HCT116 (cell line): Measurements from ENCODE around the gene CPN2. TPM values are rescaled to one million over a fixed set of nuclear protein-coding genes. Genes with fewer than 3 reads are reported as not detected.

Experiments
- ATAC-seq: fragments of 200-7000 bp; cut with Tn5 transposase; 2 replicates; pipeline ENCODE4 v1.9.1; 2020; ENCODE audit warnings: mild to moderate bottlenecking, moderate library complexity
- BruUV-seq: library from RNA; stranded (reverse); fragments of 400-500 nt; replicated peaks from 2 replicates; lab custom pipeline; 2021; lab: Mats Ljungman, UMichigan
- CTCF ChIA-PET: fragments of 300-600 bp; sonication (Branson Sonifier 250); formaldehyde crosslinking; loops from one replicate; lab custom pipeline; 2021; ENCODE audit warnings: antibody characterized with exemption; lab: Charles Lee
- POLR2A ChIA-PET: fragments of 300-600, 350-600 bp; sonication (Branson Sonifier 250); formaldehyde crosslinking; loops from one replicate; lab custom pipeline; 2021; ENCODE audit warnings: antibody characterized with exemption; lab: Charles Lee
- RAD21 ChIA-PET, 2 experiments: fragments of 300-600 bp; sonication (Branson Sonifier 250); formaldehyde crosslinking; loops; one replicate each; lab custom pipeline; 2023; ENCODE audit warnings: low total read pairs in 2 of 2; ENCODE audit not compliant: uncharacterized antibody in 2 of 2, unreplicated experiment in 2 of 2, low non-redundant PET in 1 of 2; lab: Charles Lee
- DNase-seq: peaks from one replicate; pipeline ENCODE4 v3.0.0-alpha.2; 2010; ENCODE audit warnings: low read depth, low spot score
- H2AFZ ChIP-seq: fragments of 200-600 bp; shearing (Covaris generic), sonication (generic); 2 replicates; pipeline ENCODE4 v1.6.1; 2017; ENCODE audit warnings: low read depth, mixed run types, mixed read lengths, antibody characterized with exemption, low read length; ENCODE audit not compliant: poor library complexity, severe bottlenecking
- H3K27ac ChIP-seq: 2 replicates; pipeline ENCODE4 v1.5.1; 2012; ENCODE audit warnings: low read depth, low read length
- H3K27me3 ChIP-seq: fragments of 200-600 bp; sonication (generic); 2 replicates; pipeline ENCODE4 v1.6.1; 2016; ENCODE audit warnings: mixed run types, low read length, mixed read lengths; ENCODE audit not compliant: insufficient read depth
- H3K36me3 ChIP-seq, 2 experiments: fragments of 200-500 bp in 1 of 2; fragments of 200-600 bp in 1 of 2; sonication (Bioruptor generic) in 1 of 2; sonication (generic) in 1 of 2; 2 replicates each; pipeline versions ENCODE4 v1.5.1 to v1.6.1; 2014 to 2016; ENCODE audit warnings: low read length in 2 of 2, inconsistent platforms in 1 of 2, mixed read lengths in 1 of 2, mixed run types in 1 of 2; ENCODE audit not compliant: insufficient read depth in 2 of 2, control insufficient read depth in 1 of 2
- H3K4me1 ChIP-seq, 2 experiments: fragments of 200-600 bp in 1 of 2; sonication (generic) in 1 of 2; 2 replicates each; pipeline versions ENCODE4 v1.5.1 to v1.6.1; 2012 to 2017; ENCODE audit warnings: low read length in 2 of 2, inconsistent platforms in 1 of 2, mild to moderate bottlenecking in 1 of 2, mixed read lengths in 1 of 2, mixed run types in 1 of 2, moderate library complexity in 1 of 2; ENCODE audit not compliant: insufficient read depth in 2 of 2, control insufficient read depth in 1 of 2
- H3K4me2 ChIP-seq: fragments of 200-600 bp; sonication (generic); 2 replicates; pipeline ENCODE4 v1.6.1; 2017; ENCODE audit warnings: mixed run types, low read length, mixed read lengths
- H3K4me3 ChIP-seq, 2 experiments: fragments of 200-600 bp in 1 of 2; sonication (generic) in 1 of 2; replicated peaks in 1 of 2; 2 replicates each; pipeline ENCODE4 v1.5.1; 2011 to 2016; ENCODE audit warnings: low read length in 2 of 2, control low read depth in 1 of 2, low read depth in 1 of 2, mild to moderate bottlenecking in 1 of 2, mixed read lengths in 1 of 2, mixed run types in 1 of 2
- H3K79me2 ChIP-seq: fragments of 200-600 bp; sonication (generic); 2 replicates; pipeline ENCODE4 v1.6.1; 2017; ENCODE audit warnings: mild to moderate bottlenecking, mixed run types, low read length, moderate library complexity, mixed read lengths; ENCODE audit not compliant: insufficient read depth
- H3K9ac ChIP-seq: fragments of 200-600 bp; sonication (generic); 2 replicates; pipeline ENCODE4 v1.6.1; 2016; ENCODE audit warnings: low read length, mixed read lengths
- H3K9me2 ChIP-seq: fragments of 200-600 bp; sonication (generic), shearing (Covaris generic); 2 replicates; pipeline ENCODE4 v1.6.1; 2017; ENCODE audit warnings: mixed run types, mild to moderate bottlenecking, moderate library complexity; ENCODE audit not compliant: insufficient read depth
- H3K9me3 ChIP-seq, 2 experiments: fragments of 200-500 bp in 1 of 2; fragments of 200-600 bp in 1 of 2; sonication (Bioruptor generic) in 1 of 2; sonication (generic) in 1 of 2; 2 replicates each; pipeline ENCODE4 v1.6.1; 2014 to 2017; ENCODE audit warnings: low read length in 2 of 2, mixed read lengths in 2 of 2, inconsistent platforms in 1 of 2, low read depth in 1 of 2, mild to moderate bottlenecking in 1 of 2, mixed run types in 1 of 2, moderate library complexity in 1 of 2; ENCODE audit not compliant: control insufficient read depth in 1 of 2, insufficient read depth in 1 of 2
- H4K20me1 ChIP-seq: fragments of 200-600 bp; sonication (generic), shearing (Covaris generic); 2 replicates; pipeline ENCODE4 v1.6.1; 2017; ENCODE audit warnings: mixed run types, mild to moderate bottlenecking, moderate library complexity; ENCODE audit not compliant: insufficient read depth
- CTCF ChIP-seq, 3 experiments: fragments of 200-600 bp in 1 of 3; sonication (generic) in 1 of 3; IDR thresholded peaks in 2 of 3; conservative IDR thresholded peaks in 1 of 3; 2 replicates each; pipeline ENCODE4 v1.5.1; 2012 to 2017; ENCODE audit warnings: low read depth in 2 of 3, low read length in 2 of 3, antibody characterized with exemption in 1 of 3, borderline replicate concordance in 1 of 3, control low read depth in 1 of 3, mild to moderate bottlenecking in 1 of 3, mixed read lengths in 1 of 3, mixed run types in 1 of 3, moderate library complexity in 1 of 3; ENCODE audit not compliant: insufficient read depth in 1 of 3
- ELF1 ChIP-seq: IDR thresholded peaks from 2 replicates; pipeline ENCODE4 v1.6.1; 2012; ENCODE audit warnings: low read depth, borderline replicate concordance
- EZH2 ChIP-seq: fragments of 200-600 bp; sonication (generic); IDR thresholded peaks from 2 replicates; pipeline ENCODE4 v1.6.1; 2017; ENCODE audit warnings: antibody characterized with exemption, mixed run types
- EZH2phosphoT487 ChIP-seq: fragments of 200-600 bp; IDR thresholded peaks from 2 replicates; pipeline ENCODE4 v1.6.1; 2018; ENCODE audit warnings: antibody characterized with exemption, borderline replicate concordance
- FOSL1 ChIP-seq: IDR thresholded peaks from 2 replicates; pipeline ENCODE4 v1.6.1; 2012; ENCODE audit warnings: low read depth
- JUND ChIP-seq: IDR thresholded peaks from 2 replicates; pipeline ENCODE4 v1.6.1; 2012
- POLR2A ChIP-seq: IDR thresholded peaks from 2 replicates; pipeline ENCODE4 v1.7.0; 2011; ENCODE audit warnings: borderline replicate concordance; ENCODE audit not compliant: insufficient read depth, insufficient read length; ENCODE audit errors: extremely low read depth
- POLR2AphosphoS5 ChIP-seq: IDR thresholded peaks from 2 replicates; pipeline ENCODE4 v1.6.1; 2011; ENCODE audit warnings: mild to moderate bottlenecking, low read depth, low read length, moderate library complexity
- RAD21 ChIP-seq: IDR thresholded peaks from 2 replicates; pipeline ENCODE4 v1.6.1; 2012; ENCODE audit warnings: low read depth, mild to moderate bottlenecking
- SIN3A ChIP-seq: IDR thresholded peaks from 2 replicates; pipeline ENCODE4 v1.6.1; 2012; ENCODE audit warnings: low read depth
- SP1 ChIP-seq: IDR thresholded peaks from 2 replicates; pipeline ENCODE4 v1.6.1; 2012; ENCODE audit warnings: low read depth
- YY1 ChIP-seq: IDR thresholded peaks from 2 replicates; pipeline ENCODE4 v1.6.1; 2011; ENCODE audit warnings: low read length, low read depth, moderate library complexity, mild to moderate bottlenecking; ENCODE audit not compliant: insufficient replicate concordance; ENCODE audit errors: extremely low read depth
- ZFX ChIP-seq: fragments of 450-650 bp; IDR thresholded peaks from 2 replicates; pipeline ENCODE4 v1.6.1; 2017
- ZNF274 ChIP-seq: fragments of 200-500 bp; sonication (Bioruptor generic); IDR thresholded peaks from 2 replicates; pipeline ENCODE4 v1.6.1; 2014; ENCODE audit warnings: mild to moderate bottlenecking, low read depth, low read length, inconsistent platforms
- intact Hi-C: fragments of 100-400 bp; cut with micrococcal nuclease; formaldehyde crosslinking; loops from 2 replicates; pipeline ENCODE4 v1.10.0; 2022
- total RNA-seq: library from RNA; stranded (reverse); gene quantifications from one replicate; pipeline ENCODE4 v1.2.1, GENCODE V29; 2021; ENCODE audit not compliant: unreplicated experiment
- TF ChIP-seq, protein P1 (sequence below): IDR thresholded peaks from 2 replicates; pipeline ENCODE4 v1.6.1; 2012
- TF ChIP-seq, protein P2 (sequence below): IDR thresholded peaks from 2 replicates; pipeline ENCODE4 v1.6.1; 2012

Gene CPN2
- total RNA-seq, 1 experiment from 2014 or later: not detected

DNA sequence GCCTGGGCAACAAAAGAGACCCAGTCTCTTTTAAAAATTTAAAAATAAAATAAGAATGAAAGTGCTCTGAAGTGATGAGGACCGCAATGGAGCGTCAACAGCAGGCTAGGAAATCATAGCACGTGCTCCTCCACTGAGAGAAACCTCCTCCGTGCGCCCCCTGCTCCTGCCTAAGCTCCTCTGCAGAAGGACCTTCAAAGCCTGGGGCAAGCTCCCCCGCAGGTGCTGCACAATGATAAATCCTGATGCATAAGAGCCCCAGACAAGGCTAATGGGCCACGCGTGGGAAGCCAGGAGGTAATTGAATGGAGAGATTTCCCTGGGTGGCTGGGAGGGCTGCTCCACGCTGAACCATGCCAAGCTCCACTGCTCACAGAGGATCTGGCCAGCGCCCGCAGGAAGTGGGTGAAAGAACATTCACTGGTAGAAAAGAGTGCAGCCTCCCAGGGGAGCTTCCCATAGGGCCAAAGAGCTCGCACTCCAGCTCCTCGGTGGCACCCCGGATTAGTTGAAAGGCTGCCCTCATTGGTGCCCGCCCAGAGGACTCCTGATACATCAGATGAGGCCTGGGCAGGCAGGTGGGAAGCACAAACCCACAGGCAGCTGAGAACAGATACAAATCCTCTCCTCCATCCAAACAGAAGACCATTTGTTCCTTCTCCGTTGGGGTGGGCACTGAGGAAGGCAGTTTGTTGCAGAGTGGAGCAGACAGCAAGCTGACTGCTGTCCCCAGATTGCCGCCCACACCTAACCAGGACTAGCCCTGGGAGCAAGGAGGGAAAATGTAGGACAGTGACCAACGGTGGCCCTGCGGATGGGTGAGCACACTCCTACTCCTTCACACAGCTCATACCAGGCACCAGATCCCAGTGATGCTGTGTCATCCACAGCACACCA, 52.5 kb downstream of the CPN2 start:
- POLR2A ChIA-PET: interaction anchor here (1.0 to 1.2 kb wide), 2 partner anchors 187 to 518 kb away, joined by 3 read pairs; no protein-coding TSS in a partner anchor
- no peaks in the 10 kb centered on the region for H3K27me3 ChIP-seq
- peaks cover 57 to 63% of the 10 kb centered on the region in 2 experiments for H3K4me1 ChIP-seq
- no TSS peak for BruUV-seq
- H3K4me2 ChIP-seq: peak overlapping the region; percentile 78; the same call in 1 of the 2 replicates
- no peak for ATAC-seq
- no peak overlapping the region for H3K9ac ChIP-seq
- CTCF ChIA-PET: interaction anchor here (0.5 to 1.9 kb wide), 2 partner anchors 14 to 15 kb away, joined by 5 to 6 read pairs; no protein-coding TSS in a partner anchor
- H2AFZ ChIP-seq: no peak overlapping the region
- TF ChIP-seq, protein P1, sequence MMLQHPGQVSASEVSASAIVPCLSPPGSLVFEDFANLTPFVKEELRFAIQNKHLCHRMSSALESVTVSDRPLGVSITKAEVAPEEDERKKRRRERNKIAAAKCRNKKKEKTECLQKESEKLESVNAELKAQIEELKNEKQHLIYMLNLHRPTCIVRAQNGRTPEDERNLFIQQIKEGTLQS: no peak
- no peak for TF ChIP-seq SP1
- no peak for TF ChIP-seq ZNF274
- TF ChIP-seq JUND: no peak
- TF ChIP-seq EZH2phosphoT487: no peak
- TF ChIP-seq, protein P2, sequence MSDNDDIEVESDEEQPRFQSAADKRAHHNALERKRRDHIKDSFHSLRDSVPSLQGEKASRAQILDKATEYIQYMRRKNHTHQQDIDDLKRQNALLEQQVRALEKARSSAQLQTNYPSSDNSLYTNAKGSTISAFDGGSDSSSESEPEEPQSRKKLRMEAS: no peak
- TF ChIP-seq RAD21: no peak
- no peak for TF ChIP-seq CTCF (IDR thresholded peaks at IDR 0.05 in 2 of 3, conservative IDR thresholded peaks at IDR 0.05 in 1 of 3; ENCODE audit: borderline replicate concordance in 1 of 3, insufficient read depth in 1 of 3, low read depth in 2 of 3, low read length in 2 of 3)
- TF ChIP-seq ELF1: no peak
- no peak for TF ChIP-seq YY1
- no peak for TF ChIP-seq POLR2AphosphoS5
- TF ChIP-seq ZFX: no peak
- no peak for TF ChIP-seq EZH2
- TF ChIP-seq SIN3A: no peak
- TF ChIP-seq FOSL1: no peak
- no peak for TF ChIP-seq POLR2A
- H3K79me2 ChIP-seq: no peaks in the 10 kb centered on the region
- no peaks in the 10 kb centered on the region for H3K9me3 ChIP-seq
- H4K20me1 ChIP-seq: no peaks in the 10 kb centered on the region
- intact Hi-C loops: loop anchor here (5.0 kb wide), 1 partner anchor 141 kb away; no protein-coding TSS in a partner anchor
- DNase-seq: no peak
- RAD21 ChIA-PET: interaction anchor here (0.6 to 0.7 kb wide), 2 partner anchors 10 to 90 kb away, joined by 3 read pairs; no protein-coding TSS in a partner anchor
- no peaks in the 10 kb centered on the region for H3K36me3 ChIP-seq
- H3K9me2 ChIP-seq: no peaks in the 10 kb centered on the region
- H3K27ac ChIP-seq: no peak overlapping the region
- no peak overlapping the region for H3K4me3 ChIP-seq
